Measurements from ENCODE around the gene TMEM208. TPM values are rescaled to one million over a fixed set of nuclear protein-coding genes. Genes with fewer than 3 reads are reported as not detected.

TMEM208 gene
- total and polyA plus RNA-seq, 2 of the 8 experiments (the other 6 are each of a cell fraction or from before 2014, with no cell fraction given), result 37.7 to 100.0 TPM

DNA sequence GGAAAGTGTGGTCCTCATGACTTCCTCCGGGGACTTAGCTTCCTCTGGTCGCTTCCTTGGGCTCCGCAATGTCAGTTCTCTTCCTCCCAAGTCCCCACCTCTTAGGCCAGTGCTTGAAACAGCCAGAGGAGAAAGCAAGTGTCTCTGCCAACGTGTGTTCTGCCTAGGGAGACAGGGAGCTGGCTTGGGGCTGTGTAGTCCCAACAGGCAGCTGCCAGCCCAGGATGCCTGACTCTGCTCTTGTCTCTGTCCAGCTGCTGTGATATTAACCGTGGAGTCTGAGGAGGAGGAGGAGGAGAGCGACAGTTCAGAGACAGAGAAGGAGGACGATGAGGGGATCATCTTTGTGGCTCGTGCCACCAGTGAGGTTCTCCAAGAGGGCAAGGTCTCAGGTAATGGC, 38.9 kb downstream of the TMEM208 start (continued):
- TF ChIP-seq CHD7 (IDR thresholded peaks at IDR 0.05; ENCODE audit: insufficient replicate concordance, low read length) (no peak), HDAC6 (IDR thresholded peaks at IDR 0.05; ENCODE audit: low read depth, low read length) (no peak), ASH2L (IDR thresholded peaks at IDR 0.05; ENCODE audit: low read length) (no peak), CEBPB (IDR thresholded peaks at IDR 0.05; ENCODE audit: low read depth, low read length) (no peak), BRCA1 (IDR thresholded peaks at IDR 0.05; ENCODE audit: low read depth, low read length) (no peak)
- TF ChIP-seq, protein P1, sequence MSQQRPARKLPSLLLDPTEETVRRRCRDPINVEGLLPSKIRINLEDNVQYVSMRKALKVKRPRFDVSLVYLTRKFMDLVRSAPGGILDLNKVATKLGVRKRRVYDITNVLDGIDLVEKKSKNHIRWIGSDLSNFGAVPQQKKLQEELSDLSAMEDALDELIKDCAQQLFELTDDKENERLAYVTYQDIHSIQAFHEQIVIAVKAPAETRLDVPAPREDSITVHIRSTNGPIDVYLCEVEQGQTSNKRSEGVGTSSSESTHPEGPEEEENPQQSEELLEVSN (IDR thresholded peaks at IDR 0.05), result no peak
